HG02610 (cell line): Measurements from ENCODE around the gene PPIL1.

Experiments
- ATAC-seq: cut with Tn5 transposase; IDR thresholded peaks from one replicate; pipeline ENCODE4 v1.9.1; 2021; ENCODE audit warnings: mild to moderate bottlenecking, moderate library complexity; ENCODE audit not compliant: unreplicated experiment

Gene PPIL1

GRCh38 chr6:36857325-36857724 is 17.3 kb downstream of the PPIL1 start:
- no peak for ATAC-seq

- no peak for ATAC-seq
Measured at GRCh38 chr6:36856277-36856676, 18.3 kb downstream of the PPIL1 start.

GRCh38 chr6:36855750-36856149 is 18.9 kb downstream of the PPIL1 start:
- no peak for ATAC-seq

- ATAC-seq: no peak
Measured at GRCh38 chr6:36853325-36853724, 21.3 kb downstream of the PPIL1 start.

GRCh38 chr6:36852481-36853147 is 22.0 kb downstream of the PPIL1 start:
- ATAC-seq: no peak

- ATAC-seq: no peak
Measured at GRCh38 chr6:36851626-36852025, 23.0 kb downstream of the PPIL1 start.

- ATAC-seq: no peak
Measured at GRCh38 chr6:36851149-36851614, 23.4 kb downstream of the PPIL1 start.

GRCh38 chr6:36850021-36850420 is 24.6 kb downstream of the PPIL1 start:
- ATAC-seq: no peak

GRCh38 chr6:36848658-36849441 is 25.8 kb downstream of the PPIL1 start:
- ATAC-seq: no peak

- no peak for ATAC-seq
Measured at GRCh38 chr6:36847991-36848390, 26.6 kb downstream of the PPIL1 start.

- no peak for ATAC-seq
Measured at GRCh38 chr6:36847152-36847551, 27.5 kb downstream of the PPIL1 start.

- no peak for ATAC-seq
Measured at GRCh38 chr6:36845233-36845632, 29.4 kb downstream of the PPIL1 start.

- ATAC-seq: no peak
Measured at GRCh38 chr6:36844232-36845170, 30.1 kb downstream of the PPIL1 start.

GRCh38 chr6:36843170-36843569 is 31.4 kb downstream of the PPIL1 start:
- ATAC-seq: no peak

- ATAC-seq: no peak
Measured at GRCh38 chr6:36841756-36842155, 32.8 kb downstream of the PPIL1 start.

GRCh38 chr6:36840432-36841403 is 33.9 kb downstream of the PPIL1 start:
- ATAC-seq: no peak

GRCh38 chr6:36839749-36840431 is 34.7 kb downstream of the PPIL1 start:
- ATAC-seq: no peak

- no peak for ATAC-seq
Measured at GRCh38 chr6:36838896-36839748, 35.5 kb downstream of the PPIL1 start, which contains the start of gene CPNE5. CPNE5 (minus strand) TSS chr6:36839444; CDS start chr6:36839377, 67 bp downstream.
